Astrocyte (in vitro differentiated cells and primary cell): ENCODE data around the gene STAT3.

Source experiments
- EZH2 ChIP-seq: IDR thresholded peaks from 2 replicates; pipeline ENCODE4 v1.6.1; 2012; ENCODE audit warnings: mild to moderate bottlenecking, low read length, inconsistent platforms; ENCODE audit not compliant: insufficient read depth
- TF ChIP-seq, protein P1 (sequence below): IDR thresholded peaks from 2 replicates; pipeline ENCODE4 v1.5.1; 2011; ENCODE audit warnings: low read depth, mild to moderate bottlenecking, inconsistent platforms, low read length, moderate library complexity; ENCODE audit not compliant: insufficient read depth

DNA sequence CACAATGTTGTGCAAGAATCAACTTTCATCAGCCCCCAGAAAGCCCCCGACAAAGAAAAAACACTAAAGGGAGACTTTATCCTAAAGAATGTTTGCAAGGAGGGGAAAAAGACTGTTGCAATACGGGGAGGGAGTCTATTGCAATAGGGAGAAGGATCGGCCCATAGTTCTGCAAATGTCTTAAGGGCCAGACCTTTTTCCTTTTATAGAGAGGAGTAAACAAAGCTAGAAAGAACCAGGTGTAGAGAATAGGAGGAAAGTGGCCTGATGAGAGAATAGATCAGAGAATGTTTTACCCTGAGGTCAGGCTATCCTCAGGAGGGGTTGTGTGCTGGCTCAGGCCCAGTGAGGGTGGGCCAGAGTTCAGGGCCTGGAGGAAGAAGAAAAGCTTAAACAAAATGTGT, 43.5 kb upstream of the STAT3 start:
- TF ChIP-seq, protein P1, sequence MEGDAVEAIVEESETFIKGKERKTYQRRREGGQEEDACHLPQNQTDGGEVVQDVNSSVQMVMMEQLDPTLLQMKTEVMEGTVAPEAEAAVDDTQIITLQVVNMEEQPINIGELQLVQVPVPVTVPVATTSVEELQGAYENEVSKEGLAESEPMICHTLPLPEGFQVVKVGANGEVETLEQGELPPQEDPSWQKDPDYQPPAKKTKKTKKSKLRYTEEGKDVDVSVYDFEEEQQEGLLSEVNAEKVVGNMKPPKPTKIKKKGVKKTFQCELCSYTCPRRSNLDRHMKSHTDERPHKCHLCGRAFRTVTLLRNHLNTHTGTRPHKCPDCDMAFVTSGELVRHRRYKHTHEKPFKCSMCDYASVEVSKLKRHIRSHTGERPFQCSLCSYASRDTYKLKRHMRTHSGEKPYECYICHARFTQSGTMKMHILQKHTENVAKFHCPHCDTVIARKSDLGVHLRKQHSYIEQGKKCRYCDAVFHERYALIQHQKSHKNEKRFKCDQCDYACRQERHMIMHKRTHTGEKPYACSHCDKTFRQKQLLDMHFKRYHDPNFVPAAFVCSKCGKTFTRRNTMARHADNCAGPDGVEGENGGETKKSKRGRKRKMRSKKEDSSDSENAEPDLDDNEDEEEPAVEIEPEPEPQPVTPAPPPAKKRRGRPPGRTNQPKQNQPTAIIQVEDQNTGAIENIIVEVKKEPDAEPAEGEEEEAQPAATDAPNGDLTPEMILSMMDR: no peak
- TF ChIP-seq EZH2: no peak
